Endothelial cell of umbilical vein (primary cell): ENCODE results near the gene KRTAP10-8. TPM values are rescaled to one million over a fixed set of nuclear protein-coding genes. Genes with fewer than 3 reads are reported as not detected.

Source experiments
- BruUV-seq: library from RNA; stranded (reverse); fragments of 400-500 nt; replicated peaks from 2 replicates; lab custom pipeline; 2021; lab: Mats Ljungman, UMichigan
- CTCF ChIA-PET: fragments of 300-600, 350-600 bp; sonication (Branson Sonifier 250); formaldehyde crosslinking; loops from one replicate; lab custom pipeline; 2021; ENCODE audit warnings: antibody characterized with exemption, inconsistent platforms; lab: Charles Lee
- POLR2A ChIA-PET: fragments of 300-600, 350-600 bp; sonication (Branson Sonifier 250); formaldehyde crosslinking; loops from one replicate; lab custom pipeline; 2021; ENCODE audit warnings: antibody characterized with exemption, inconsistent platforms; lab: Charles Lee
- DNase-seq: peaks from one replicate; pipeline ENCODE4 v3.0.0-alpha.2; 2011; ENCODE audit warnings: low read depth, low spot score
- FAIRE-seq: peaks from 2 replicates; lab custom pipeline; 2011; peaks lifted over from hg19 to GRCh38; lab: Jason Lieb, UNC
- H2AFZ ChIP-seq: 2 replicates; pipeline ENCODE4 v1.6.0; 2012; ENCODE audit warnings: low read depth, low read length, control low read depth, inconsistent platforms
- H3K27ac ChIP-seq: 2 replicates; pipeline ENCODE4 v1.5.1; 2011; ENCODE audit warnings: low read depth, mild to moderate bottlenecking, control low read depth, low read length, moderate library complexity; ENCODE audit not compliant: insufficient read depth
- H3K27me3 ChIP-seq, 2 experiments: 2 replicates each; pipeline versions ENCODE4 v1.6.0 to v1.6.1; 2011; ENCODE audit warnings: low read length in 2 of 2, mixed read lengths in 1 of 2; ENCODE audit not compliant: control insufficient read depth in 2 of 2, insufficient read depth in 2 of 2
- H3K36me3 ChIP-seq, 2 experiments: 2 replicates in 1 of 2; 3 replicates in 1 of 2; pipeline ENCODE4 v1.5.1; 2011; ENCODE audit warnings: low read length in 2 of 2, mild to moderate bottlenecking in 1 of 2, moderate library complexity in 1 of 2; ENCODE audit not compliant: control insufficient read depth in 2 of 2, insufficient read depth in 2 of 2; ENCODE audit errors: extremely low read depth in 1 of 2
- H3K4me1 ChIP-seq: 3 replicates; pipeline ENCODE4 v1.5.1; 2011; ENCODE audit warnings: mild to moderate bottlenecking, low read length; ENCODE audit not compliant: control insufficient read depth, insufficient read depth; ENCODE audit errors: extremely low read depth
- H3K4me2 ChIP-seq: 2 replicates; pipeline ENCODE4 v1.6.1; 2011; ENCODE audit warnings: low read length, control low read depth, mixed read lengths; ENCODE audit not compliant: insufficient read depth
- H3K4me3 ChIP-seq, 3 experiments: fragments of 200-600 bp in 1 of 3; sonication (generic), shearing (Covaris generic) in 1 of 3; replicated peaks in 1 of 3; 2 replicates each; pipeline ENCODE4 v1.5.1; 2011 to 2016; ENCODE audit warnings: control low read depth in 3 of 3, low read length in 3 of 3, mild to moderate bottlenecking in 2 of 3, inconsistent platforms in 1 of 3, low read depth in 1 of 3, moderate library complexity in 1 of 3; ENCODE audit not compliant: insufficient read depth in 1 of 3
- H3K79me2 ChIP-seq: 2 replicates; pipeline ENCODE4 v1.6.0; 2012; ENCODE audit warnings: low read length, inconsistent platforms; ENCODE audit not compliant: control insufficient read depth, insufficient read depth
- H3K9ac ChIP-seq: replicated peaks from 2 replicates; pipeline ENCODE3; 2011; ENCODE audit warnings: low read length, control low read depth; ENCODE audit not compliant: insufficient read depth; ENCODE audit errors: extremely low read depth
- H3K9me1 ChIP-seq: replicated peaks from 3 replicates; pipeline ENCODE4 v1.6.0; 2011; ENCODE audit warnings: mild to moderate bottlenecking, low read length; ENCODE audit not compliant: control insufficient read depth, insufficient read depth; ENCODE audit errors: extremely low read depth
- H3K9me3 ChIP-seq: replicated peaks from 2 replicates; pipeline ENCODE4 v1.5.1; 2012; ENCODE audit warnings: low read length, inconsistent platforms; ENCODE audit not compliant: control insufficient read depth, insufficient read depth
- H4K20me1 ChIP-seq: replicated peaks from 2 replicates; pipeline ENCODE3; 2011; ENCODE audit warnings: mild to moderate bottlenecking, low read length; ENCODE audit not compliant: control insufficient read depth, insufficient read depth; ENCODE audit errors: extremely low read depth
- CTCF ChIP-seq, 2 donors: IDR thresholded peaks; 1 replicate in 1 of 2; 2 replicates in 1 of 2; pipeline ENCODE4 v1.5.1; 2011; ENCODE audit warnings: low read length in 2 of 2, mild to moderate bottlenecking in 2 of 2, moderate library complexity in 2 of 2, control low read depth in 1 of 2, inconsistent platforms in 1 of 2, low read depth in 1 of 2; ENCODE audit not compliant: insufficient read depth in 1 of 2; ENCODE audit errors: extremely low read depth in 1 of 2
- EZH2 ChIP-seq: IDR thresholded peaks from 2 replicates; pipeline ENCODE4 v1.6.1; 2012; ENCODE audit warnings: borderline replicate concordance, low read depth, mild to moderate bottlenecking, moderate library complexity, low read length, inconsistent platforms; ENCODE audit not compliant: severe bottlenecking
- FOS ChIP-seq: IDR thresholded peaks from 2 replicates; pipeline ENCODE4 v1.6.1; 2011; ENCODE audit warnings: mild to moderate bottlenecking, low read length, moderate library complexity, borderline replicate concordance; ENCODE audit not compliant: insufficient read depth
- GATA2 ChIP-seq: IDR thresholded peaks from 2 replicates; pipeline ENCODE4 v1.7.0; 2011; ENCODE audit warnings: low read depth, mild to moderate bottlenecking, moderate library complexity, mixed read lengths, low read length; ENCODE audit not compliant: insufficient read length, insufficient read depth
- JUN ChIP-seq: IDR thresholded peaks from 2 replicates; pipeline ENCODE4 v1.6.1; 2011; ENCODE audit warnings: borderline replicate concordance, low read depth; ENCODE audit not compliant: insufficient read length, insufficient read depth
- MYC ChIP-seq: IDR thresholded peaks from one replicate; pipeline ENCODE4 v1.6.1; 2011; ENCODE audit warnings: mild to moderate bottlenecking, low read depth, low read length
- POLR2A ChIP-seq: IDR thresholded peaks from 2 replicates; pipeline ENCODE4 v1.6.1; 2012; ENCODE audit warnings: low read depth, mild to moderate bottlenecking, control low read depth, low read length
- POLR2AphosphoS5 ChIP-seq: IDR thresholded peaks from 2 replicates; pipeline ENCODE4 v1.6.1; 2012; ENCODE audit warnings: low read depth, mild to moderate bottlenecking, control low read depth, low read length, moderate library complexity; ENCODE audit not compliant: insufficient read depth
- dilution Hi-C: fragments of 300-500 bp; cut with MboI; formaldehyde crosslinking; loops from one replicate; pipeline ENCODE4 v1.15.0; 2019; ENCODE audit warnings: low sequenced_read_pairs; ENCODE audit not compliant: extremely low pct_ligation_motif_present
- intact Hi-C: fragments of 100-400 bp; cut with micrococcal nuclease; formaldehyde crosslinking; loops from one replicate; pipeline ENCODE4 v1.10.0; 2022
- polyA plus RNA-seq, 4 experiments: library from polyadenylated mRNA; depleted of rRNA in 3 of 4; stranded (reverse) in 3 of 4; unstranded in 1 of 4; fragments of >200 nt; gene quantifications; 2 replicates each; pipeline versions ENCODE4 v1.2.1 to v1.2.3, GENCODE V29; 2011 to 2012; ENCODE audit warnings: missing spikeins in 1 of 4
- total RNA-seq: library from RNA; stranded (reverse); gene quantifications from 2 replicates; pipeline ENCODE4 v1.2.3, GENCODE V29; 2021
- TF ChIP-seq, protein P1 (sequence below): IDR thresholded peaks from 2 replicates; pipeline ENCODE4 v1.6.1; 2011; ENCODE audit not compliant: insufficient read depth, insufficient read length

Gene KRTAP10-8
- total and polyA plus RNA-seq, 2 donors (not counting 3 experiments of a cell fraction or from before 2014, with no cell fraction given) = not detected

- FAIRE-seq (no peak), DNase-seq (no peak)
- Histone ChIP-seq H3K27me3 (peaks cover 0 to 5% of the 10 kb centered on the region in 2 experiments), H4K20me1 (no peaks in the 10 kb centered on the region), H3K4me2 (no peak overlapping the region), H3K9me3 (no peaks in the 10 kb centered on the region), H2AFZ (no peak overlapping the region), H3K4me1 (no peaks in the 10 kb centered on the region), H3K27ac (no peak overlapping the region), H3K36me3 (no peaks in the 10 kb centered on the region), H3K4me3 (no peak overlapping the region), H3K9ac (no peak overlapping the region), H3K79me2 (no peaks in the 10 kb centered on the region), H3K9me1 (no peaks in the 10 kb centered on the region)
- no TSS peak for BruUV-seq
- dilution Hi-C loops (no loop called here), intact Hi-C loops (no loop called here)
- ChIA-PET POLR2A (no interaction called here), CTCF (no interaction called here)
- TF ChIP-seq, protein P1, sequence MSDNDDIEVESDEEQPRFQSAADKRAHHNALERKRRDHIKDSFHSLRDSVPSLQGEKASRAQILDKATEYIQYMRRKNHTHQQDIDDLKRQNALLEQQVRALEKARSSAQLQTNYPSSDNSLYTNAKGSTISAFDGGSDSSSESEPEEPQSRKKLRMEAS = no peak
- no peak for TF ChIP-seq EZH2
- no peak for TF ChIP-seq POLR2A
- no peak for TF ChIP-seq JUN
- TF ChIP-seq CTCF (IDR thresholded peaks at IDR 0.05; ENCODE audit: extremely low read depth in 1 of 2, insufficient read depth in 1 of 2, low read depth in 1 of 2, low read length in 2 of 2) = no peak
- TF ChIP-seq GATA2 = no peak
- TF ChIP-seq MYC = no peak
- TF ChIP-seq POLR2AphosphoS5 = no peak
- TF ChIP-seq FOS = no peak
These were observed 9.4 kb upstream of the KRTAP10-8 start for GRCh38 chr21:44602463-44602850.
